Fibroblast of lung (primary cell): Measurements from ENCODE around the gene RFFL.

Source experiments
- EZH2 ChIP-seq: IDR thresholded peaks from 2 replicates; pipeline ENCODE4 v1.5.1; 2012; ENCODE audit warnings: low read length, control low read depth, mild to moderate bottlenecking; ENCODE audit errors: missing control alignments
- TF ChIP-seq, protein P1 (sequence below), 2 donors: IDR thresholded peaks in 1 of 2; conservative IDR thresholded peaks in 1 of 2; 1 replicate in 1 of 2; 2 replicates in 1 of 2; pipeline ENCODE4 v1.5.1; 2011 to 2012; ENCODE audit warnings: low read length in 2 of 2, control low read depth in 1 of 2, inconsistent platforms in 1 of 2, low read depth in 1 of 2, mild to moderate bottlenecking in 1 of 2

DNA sequence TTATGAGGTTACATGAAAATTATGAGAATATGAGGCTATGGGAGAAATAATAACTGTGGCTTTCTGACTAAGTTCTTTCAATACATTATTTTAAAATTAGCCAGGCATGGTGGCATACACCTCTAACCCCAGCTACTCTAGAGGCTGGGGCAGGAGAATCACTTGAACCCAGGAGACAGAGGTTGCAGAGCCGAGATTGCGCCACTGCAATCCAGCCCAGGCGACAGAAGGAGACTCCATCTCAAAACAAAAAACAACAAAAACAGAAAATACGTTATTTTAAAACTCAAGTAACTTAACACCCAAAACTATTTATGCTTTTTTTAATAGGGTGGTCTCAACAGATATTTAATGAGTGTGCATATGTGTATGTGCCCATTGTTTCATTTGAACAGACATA lies 2.4 kb upstream of the RFFL start:
- TF ChIP-seq, protein P1, sequence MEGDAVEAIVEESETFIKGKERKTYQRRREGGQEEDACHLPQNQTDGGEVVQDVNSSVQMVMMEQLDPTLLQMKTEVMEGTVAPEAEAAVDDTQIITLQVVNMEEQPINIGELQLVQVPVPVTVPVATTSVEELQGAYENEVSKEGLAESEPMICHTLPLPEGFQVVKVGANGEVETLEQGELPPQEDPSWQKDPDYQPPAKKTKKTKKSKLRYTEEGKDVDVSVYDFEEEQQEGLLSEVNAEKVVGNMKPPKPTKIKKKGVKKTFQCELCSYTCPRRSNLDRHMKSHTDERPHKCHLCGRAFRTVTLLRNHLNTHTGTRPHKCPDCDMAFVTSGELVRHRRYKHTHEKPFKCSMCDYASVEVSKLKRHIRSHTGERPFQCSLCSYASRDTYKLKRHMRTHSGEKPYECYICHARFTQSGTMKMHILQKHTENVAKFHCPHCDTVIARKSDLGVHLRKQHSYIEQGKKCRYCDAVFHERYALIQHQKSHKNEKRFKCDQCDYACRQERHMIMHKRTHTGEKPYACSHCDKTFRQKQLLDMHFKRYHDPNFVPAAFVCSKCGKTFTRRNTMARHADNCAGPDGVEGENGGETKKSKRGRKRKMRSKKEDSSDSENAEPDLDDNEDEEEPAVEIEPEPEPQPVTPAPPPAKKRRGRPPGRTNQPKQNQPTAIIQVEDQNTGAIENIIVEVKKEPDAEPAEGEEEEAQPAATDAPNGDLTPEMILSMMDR (conservative IDR thresholded peaks at IDR 0.05 in 1 of 2, IDR thresholded peaks at IDR 0.05 in 1 of 2; ENCODE audit: low read depth in 1 of 2, low read length in 2 of 2): no peak
- TF ChIP-seq EZH2: no peak
